GM12878 (cell line): Measurements from ENCODE around the gene UNC80. TPM values are rescaled to one million over a fixed set of nuclear protein-coding genes. Genes with fewer than 3 reads are reported as not detected.

ENCODE experiments used
- ATAC-seq: fragments of 200-7000 bp; cut with Tn5 transposase; 3 replicates; pipeline ENCODE4 v1.9.1; 2020; ENCODE audit warnings: mild to moderate bottlenecking, moderate library complexity
- BruUV-seq: library from RNA; stranded (reverse); fragments of 400-500 nt; replicated peaks from 2 replicates; lab custom pipeline; 2021; lab: Mats Ljungman, UMichigan
- CTCF ChIA-PET: fragments of 300-600 bp; sonication (Branson Sonifier 250); formaldehyde crosslinking; extraction: SDS; loops from one replicate; lab custom pipeline; 2021; ENCODE audit warnings: inconsistent platforms; lab: Yijun Ruan, JAX
- POLR2A ChIA-PET: fragments of 350-600 bp; formaldehyde crosslinking; extraction: SDS; loops from one replicate; lab custom pipeline; 2021; ENCODE audit warnings: inconsistent platforms; lab: Charles Lee
- RAD21 ChIA-PET: fragments of 300-600 bp; sonication (Branson Sonifier 250); formaldehyde crosslinking; loops from one replicate; lab custom pipeline; 2023; ENCODE audit warnings: antibody characterized with exemption; ENCODE audit not compliant: unreplicated experiment; lab: Charles Lee
- SMC1A ChIA-PET: fragments of 300-600 bp; sonication (Branson Sonifier 250); formaldehyde crosslinking; loops from one replicate; lab custom pipeline; 2023; ENCODE audit not compliant: unreplicated experiment, uncharacterized antibody; lab: Charles Lee
- DNase-seq: peaks from one replicate; pipeline ENCODE4 v3.0.0-alpha.2; 2011; ENCODE audit warnings: low read depth, low spot score
- FAIRE-seq: peaks from 3 replicates; lab custom pipeline; 2011; peaks lifted over from hg19 to GRCh38; lab: Jason Lieb, UNC
- H2AFZ ChIP-seq: 2 replicates; pipeline ENCODE4 v1.6.0; 2011; ENCODE audit warnings: low read depth, low read length, control low read depth; ENCODE audit not compliant: control insufficient read depth
- H3K27ac ChIP-seq: 2 replicates; pipeline ENCODE4 v1.5.1; 2011; ENCODE audit warnings: control low read depth; ENCODE audit not compliant: control insufficient read depth, insufficient read depth
- H3K27me3 ChIP-seq, 2 experiments: replicated peaks in 1 of 2; 2 replicates each; pipeline versions ENCODE4 v1.6.0 to v1.6.1; 2011; ENCODE audit warnings: low read length in 1 of 2; ENCODE audit not compliant: control insufficient read depth in 2 of 2, insufficient read depth in 2 of 2
- H3K36me3 ChIP-seq, 2 experiments: 2 replicates each; pipeline ENCODE4 v1.5.1; 2011; ENCODE audit warnings: low read length in 1 of 2; ENCODE audit not compliant: control insufficient read depth in 2 of 2, insufficient read depth in 2 of 2
- H3K4me1 ChIP-seq: 2 replicates; pipeline ENCODE4 v1.6.1; 2011; ENCODE audit warnings: mild to moderate bottlenecking, low read length, moderate library complexity, mixed read lengths; ENCODE audit not compliant: control insufficient read depth, insufficient read depth
- H3K4me2 ChIP-seq: 2 replicates; pipeline ENCODE4 v1.6.0; 2011; ENCODE audit warnings: control low read depth; ENCODE audit not compliant: control insufficient read depth, insufficient read depth
- H3K4me3 ChIP-seq: fragments of 200-600 bp; sonication (generic); 2 replicates; pipeline ENCODE4 v1.5.1; 2016
- H3K79me2 ChIP-seq: 2 replicates; pipeline ENCODE4 v1.6.0; 2011; ENCODE audit warnings: low read length; ENCODE audit not compliant: control insufficient read depth, insufficient read depth
- H3K9ac ChIP-seq: 2 replicates; pipeline ENCODE4 v1.8.0; 2011; ENCODE audit warnings: low read length, control low read depth, mixed read lengths; ENCODE audit not compliant: control insufficient read depth, insufficient read depth
- H3K9me3 ChIP-seq: replicated peaks from 3 replicates; pipeline ENCODE4 v1.5.1; 2011; ENCODE audit warnings: mild to moderate bottlenecking, low read length; ENCODE audit not compliant: control insufficient read depth, insufficient read depth
- H4K20me1 ChIP-seq: 2 replicates; pipeline ENCODE4 v1.6.0; 2011; ENCODE audit not compliant: control insufficient read depth, insufficient read depth
- CBFB ChIP-seq: IDR thresholded peaks from 2 replicates; pipeline ENCODE4 v1.6.1; 2016; ENCODE audit warnings: antibody characterized with exemption, low read depth
- CREM ChIP-seq: IDR thresholded peaks from 2 replicates; pipeline ENCODE4 v1.6.1; 2014; ENCODE audit warnings: antibody characterized with exemption, low read depth
- CTCF ChIP-seq, 3 experiments: IDR thresholded peaks in 2 of 3; conservative IDR thresholded peaks in 1 of 3; 2 replicates each; pipeline ENCODE4 v1.5.1; 2011; ENCODE audit warnings: low read depth in 3 of 3, low read length in 3 of 3, mild to moderate bottlenecking in 3 of 3, control low read depth in 2 of 3, moderate library complexity in 2 of 3, inconsistent platforms in 1 of 3, mixed read lengths in 1 of 3; ENCODE audit not compliant: control insufficient read depth in 2 of 3, insufficient read depth in 1 of 3; ENCODE audit errors: extremely low read depth in 1 of 3
- HCFC1 ChIP-seq: fragments of 150-350 bp; IDR thresholded peaks from 2 replicates; pipeline ENCODE4 v1.6.1; 2014; ENCODE audit warnings: low read length
- NRF1 ChIP-seq: conservative IDR thresholded peaks from 2 replicates; pipeline ENCODE4 v1.6.1; 2011; ENCODE audit warnings: mild to moderate bottlenecking, low read depth, low read length, improper control_type of control experiment
- RAD21 ChIP-seq: IDR thresholded peaks from 2 replicates; pipeline ENCODE4 v1.6.1; 2011; ENCODE audit warnings: mild to moderate bottlenecking, low read depth, low read length, moderate library complexity; ENCODE audit not compliant: insufficient read depth
- RBBP5 ChIP-seq: fragments of 200-600 bp; sonication (generic); conservative IDR thresholded peaks from 2 replicates; pipeline ENCODE4 v1.6.1; 2016
- SMC3 ChIP-seq: IDR thresholded peaks from 2 replicates; pipeline ENCODE4 v1.6.1; 2011; ENCODE audit warnings: low read length, improper control_type of control experiment, borderline replicate concordance
- STAT1 ChIP-seq: fragments of 450-650 bp; conservative IDR thresholded peaks from 2 replicates; pipeline ENCODE4 v1.6.1; 2014; ENCODE audit warnings: antibody characterized with exemption, mild to moderate bottlenecking
- TCF7 ChIP-seq: IDR thresholded peaks from 2 replicates; pipeline ENCODE4 v1.6.1; 2014; ENCODE audit warnings: antibody characterized with exemption, borderline replicate concordance
- WRNIP1 ChIP-seq: IDR thresholded peaks from 2 replicates; pipeline ENCODE4 v1.6.1; 2011; ENCODE audit warnings: low read depth, low read length, improper control_type of control experiment, borderline replicate concordance
- ZNF384 ChIP-seq: IDR thresholded peaks from 2 replicates; pipeline ENCODE4 v1.6.1; 2012; ENCODE audit warnings: low read depth, mild to moderate bottlenecking, low read length, improper control_type of control experiment, borderline replicate concordance
- WGBS: methylation state at CpG from one replicate; pipeline ENCODE4 v1.1.6; 2016; ENCODE audit warnings: low lambda C conversion rate; ENCODE audit not compliant: insufficient replicate concordance, insufficient coverage; ENCODE audit errors: missing lambda C conversion rate; 5-methylcytosine and 5-hydroxymethylcytosine counted together
- in situ Hi-C: fragments of 300-500 bp; cut with MboI; formaldehyde crosslinking; loops from 9 replicates; pipeline ENCODE4 v1.14.3; 2018; ENCODE audit warnings: mixed read lengths
- intact Hi-C: fragments of 100-400 bp; cut with micrococcal nuclease; formaldehyde crosslinking; loops from one replicate; pipeline ENCODE4 v1.14.2; 2022; ENCODE audit not compliant: unreplicated experiment
- polyA plus RNA-seq, 11 experiments: library from polyadenylated mRNA; depleted of rRNA in 4 of 11; unstranded in 6 of 11; stranded (reverse) in 5 of 11; fragments of >200 nt; fragmentation: Nextera tagmentation in 4 of 11; fragmentation: Illumina TruSeq in 1 of 11; extraction: Ambion mirVana in 4 of 11; extraction: Trizol in 1 of 11; gene quantifications; 1 replicate in 1 of 11; 2 replicates in 10 of 11; pipeline versions ENCODE4 v1.2.1 to v1.2.3, GENCODE V29; 2011 to 2016; ENCODE audit warnings: inconsistent platforms in 2 of 11, missing spikeins in 2 of 11, low read depth in 1 of 11
- total RNA-seq, 4 experiments: library from RNA; depleted of rRNA in 3 of 4; stranded (reverse); fragments of >200 nt in 3 of 4; fragmentation: Illumina TruSeq in 1 of 4; extraction: Trizol in 1 of 4; gene quantifications; 2 replicates each; pipeline versions ENCODE4 v1.2.1 to v1.2.3, GENCODE V29; 2013 to 2021

The UNC80 gene
- total and polyA plus RNA-seq, 10 of the 15 experiments (the other 5 are each of a cell fraction or from before 2014, with no cell fraction given): not detected

GRCh38 chr2:209960045-209960444 lies 188.4 kb downstream of the UNC80 start:
- no peak for FAIRE-seq

GRCh38 chr2:209960676-209961630 lies 189.3 kb downstream of the UNC80 start:
- CTCF ChIA-PET: interaction anchor here (0.6 to 2.7 kb wide), 20 partner anchors 9 to 1494 kb away, joined by 3 to 34 read pairs (median 3); no protein-coding TSS in a partner anchor
- Histone ChIP-seq H2AFZ (no peak overlapping the region), H3K79me2 (no peaks in the 10 kb centered on the region), H3K4me2 (no peak overlapping the region)
- no peak for TF ChIP-seq CBFB
- TF ChIP-seq SMC3: peak; percentile 51; the same call in 1 of the 2 replicates
- no peak for TF ChIP-seq NRF1
- no peak for TF ChIP-seq CREM
- no peak for TF ChIP-seq HCFC1
- no peak for TF ChIP-seq RBBP5
- no peak for TF ChIP-seq WRNIP1
- no peak for TF ChIP-seq TCF7
- no peak for TF ChIP-seq ZNF384
- peak; percentile 58 to 72 (median 72) for TF ChIP-seq CTCF (IDR thresholded peaks at IDR 0.05 in 2 of 3, conservative IDR thresholded peaks at IDR 0.05 in 1 of 3; ENCODE audit: control insufficient read depth in 2 of 3, extremely low read depth in 1 of 3, insufficient read depth in 1 of 3, low read depth in 3 of 3, low read length in 3 of 3)
- TF ChIP-seq RAD21: peak; percentile 68
- TF ChIP-seq, all 136 proteins: peak for 3
- ATAC-seq: peak; percentile 96
- FAIRE-seq: peak; percentile 35
- DNase-seq: no peak
- intact Hi-C loops (loop anchor here (2.0 to 10.0 kb wide), 3 partner anchors 164 to 626 kb away; no protein-coding TSS in a partner anchor), in situ Hi-C loops (loop anchor here (10.0 kb wide), 1 partner anchor 626 kb away; no protein-coding TSS in a partner anchor)
- Histone ChIP-seq H3K27me3 (no peaks in the 10 kb centered on the region), H3K9ac (no peak overlapping the region), H3K4me1 (no peaks in the 10 kb centered on the region), H3K9me3 (no peaks in the 10 kb centered on the region), H3K27ac (no peak overlapping the region), H3K4me3 (no peak overlapping the region), H4K20me1 (no peaks in the 10 kb centered on the region; the same call in 1 of the 2 replicates), H3K36me3 (no peaks in the 10 kb centered on the region)
- ChIA-PET SMC1A (interaction anchor here (0.6 to 3.4 kb wide), 5 partner anchors 10 to 626 kb away, joined by 4 to 13 read pairs (median 6); no protein-coding TSS in a partner anchor), RAD21 (interaction anchor here (0.6 to 1.8 kb wide), 5 partner anchors 32 to 627 kb away, joined by 3 to 14 read pairs (median 4); no protein-coding TSS in a partner anchor), POLR2A (no interaction called here)
- WGBS: 12% methylated on average over 4 of the region's 4 CpGs
- BruUV-seq: no TSS peak

More at GRCh38 chr2:209960045-209960444, 188.4 kb downstream of the UNC80 start:
- Histone ChIP-seq H3K9ac (no peak overlapping the region), H3K27me3 (no peaks in the 10 kb centered on the region), H3K9me3 (no peaks in the 10 kb centered on the region), H3K27ac (no peak overlapping the region), H3K4me1 (no peaks in the 10 kb centered on the region), H3K79me2 (no peaks in the 10 kb centered on the region), H3K4me3 (no peak overlapping the region), H3K36me3 (no peaks in the 10 kb centered on the region)
- WGBS: 2% methylated on average over 7 of the region's 7 CpGs
- ATAC-seq: peak; percentile 15; the same call in 1 of the 3 replicates
- ChIA-PET CTCF (interaction anchor here (0.8 to 2.7 kb wide), 7 partner anchors 17 to 625 kb away, joined by 3 to 34 read pairs (median 6); no protein-coding TSS in a partner anchor), RAD21 (interaction anchor here (1.8 kb wide), 1 partner anchor 626 kb away, joined by 14 read pairs; no protein-coding TSS in a partner anchor)
- in situ Hi-C loops (loop anchor here (10.0 kb wide), 1 partner anchor 625 kb away; no protein-coding TSS in a partner anchor), intact Hi-C loops (loop anchor here (2.0 to 10.0 kb wide), 3 partner anchors 163 to 625 kb away; no protein-coding TSS in a partner anchor)
- TF ChIP-seq STAT1: no peak
- TF ChIP-seq, all 136 proteins: peak for 0
- ChIA-PET SMC1A (no interaction called here), POLR2A (no interaction called here)
- no TSS peak for BruUV-seq
- Histone ChIP-seq H3K4me2 (no peak overlapping the region), H2AFZ (no peak overlapping the region), H4K20me1 (no peaks in the 10 kb centered on the region; the same call in 1 of the 2 replicates)
- no peak for DNase-seq
